GM12801 (cell line): ENCODE results near the gene UST.

Experiments used
- CTCF ChIP-seq: IDR thresholded peaks from one replicate; pipeline ENCODE4 v1.5.1; 2011; ENCODE audit warnings: control low read depth; ENCODE audit not compliant: insufficient read length; ENCODE audit errors: extremely low read depth

The UST gene

GRCh38 chr6:148973538-148974208, 226.8 kb downstream of the UST start:
- TF ChIP-seq CTCF: no peak

- TF ChIP-seq CTCF: no peak
These were observed 227.5 kb downstream of the UST start for GRCh38 chr6:148974351-148974750.

DNA sequence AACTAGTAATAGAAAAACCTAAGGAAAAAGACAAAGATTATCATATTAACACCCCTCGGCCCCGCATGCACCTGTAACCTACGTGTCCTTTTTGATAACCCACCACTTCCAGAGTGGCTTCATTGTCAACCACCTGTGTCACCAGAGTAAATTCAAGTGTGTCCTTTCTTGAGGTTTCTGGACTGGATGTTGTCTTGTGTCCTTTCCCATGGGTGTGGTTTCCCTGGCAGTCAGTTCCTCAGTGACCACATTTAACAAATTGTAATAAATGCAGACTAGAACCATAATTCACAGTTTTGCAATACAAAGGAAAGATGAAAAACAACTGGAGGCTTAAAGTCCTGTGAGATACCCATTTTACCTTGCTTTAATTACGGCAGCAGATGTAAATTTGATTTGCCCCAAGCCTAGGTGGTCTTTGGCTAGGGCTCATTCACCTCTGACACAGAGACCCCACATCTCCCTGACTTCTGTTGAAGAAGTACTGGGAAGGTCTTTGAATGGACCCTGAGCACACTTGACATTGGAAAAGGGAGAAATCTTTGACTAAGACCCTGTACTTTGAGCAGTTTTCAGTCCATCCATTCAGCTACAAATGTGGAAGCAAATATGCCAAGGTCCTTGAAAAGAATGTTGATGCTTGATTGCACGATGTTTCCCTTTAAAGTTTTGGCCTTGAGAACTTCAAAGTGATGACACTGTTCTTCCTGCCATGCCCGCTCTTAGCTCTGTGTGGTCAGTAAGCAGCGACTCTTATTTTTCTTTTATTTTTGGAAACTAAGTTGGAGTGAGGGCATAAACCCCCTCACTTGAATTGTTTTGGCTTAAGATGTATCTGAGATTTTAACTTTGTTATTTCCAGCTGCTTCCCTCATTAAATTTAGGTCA, 232.4 kb downstream of the UST start:
- no peak for TF ChIP-seq CTCF

DNA sequence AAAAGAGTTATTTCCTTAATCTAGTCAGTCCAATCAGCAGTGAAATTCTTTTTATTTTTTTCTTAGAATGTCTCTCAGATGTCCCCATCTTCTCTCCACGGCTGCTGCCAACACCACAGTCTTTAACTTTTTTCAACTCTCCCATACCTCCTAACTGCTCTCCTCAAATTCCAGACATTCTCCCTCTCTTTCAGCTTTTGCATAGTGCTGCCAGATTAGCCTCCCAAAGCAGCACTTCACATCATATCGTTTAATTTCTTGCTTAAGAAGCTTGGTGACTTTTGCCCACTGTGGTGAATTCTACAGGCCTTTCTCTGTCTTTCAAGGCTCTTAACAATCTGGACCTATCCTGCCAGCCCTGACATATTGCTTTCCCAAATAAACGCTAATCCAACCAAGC, 233.4 kb downstream of the UST start:
- no peak for TF ChIP-seq CTCF

GRCh38 chr6:148981515-148981914, 234.7 kb downstream of the UST start:
- TF ChIP-seq CTCF: no peak

- no peak for TF ChIP-seq CTCF
These were observed 236.4 kb downstream of the UST start for GRCh38 chr6:148983101-148983761.

DNA sequence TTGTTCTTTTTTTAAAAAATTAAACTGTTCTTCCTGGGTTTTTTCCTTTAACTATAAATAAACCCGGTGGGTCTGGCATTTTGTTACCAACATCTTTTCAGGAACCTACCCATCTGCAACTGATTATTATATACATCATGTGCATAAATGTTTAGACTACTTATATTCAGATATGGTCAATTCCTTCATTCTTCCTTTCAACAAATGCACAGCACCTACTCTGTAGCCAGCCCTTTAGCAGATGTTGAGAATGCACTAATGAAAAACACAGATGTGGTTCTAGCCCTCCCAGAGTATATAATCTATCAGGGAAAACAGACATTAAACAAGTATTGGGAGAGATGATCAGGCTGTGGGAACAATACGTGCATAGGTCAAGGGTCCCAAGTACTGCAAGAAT, 237.1 kb downstream of the UST start:
- TF ChIP-seq CTCF: no peak
